Loucy (cell line): Measurements from ENCODE around the gene KDM4B.

Source experiments
- H2AFZ ChIP-seq: fragments of 200-600 bp; sonication (generic); 2 replicates; pipeline ENCODE4 v1.6.0; 2016; ENCODE audit warnings: antibody characterized with exemption, mild to moderate bottlenecking, low read length, moderate library complexity
- H3F3A ChIP-seq: fragments of 200-600 bp; 2 replicates; pipeline ENCODE4 v1.6.0; 2016; ENCODE audit warnings: antibody characterized with exemption, low read depth, mild to moderate bottlenecking
- H3K27me3 ChIP-seq: fragments of 200-600 bp; sonication (generic); 2 replicates; pipeline ENCODE4 v1.6.1; 2014; ENCODE audit warnings: low read length, mild to moderate bottlenecking; ENCODE audit not compliant: insufficient read depth, poor library complexity, severe bottlenecking
- H3K36me3 ChIP-seq: fragments of 200-600 bp; sonication (generic); 2 replicates; pipeline ENCODE4 v1.6.1; 2016; ENCODE audit warnings: low read length; ENCODE audit not compliant: insufficient read depth
- H3K4me1 ChIP-seq: fragments of 200-600 bp; sonication (generic); 2 replicates; pipeline ENCODE4 v1.5.1; 2014; ENCODE audit warnings: low read length, mild to moderate bottlenecking; ENCODE audit not compliant: insufficient read depth, poor library complexity, severe bottlenecking
- H3K4me2 ChIP-seq: fragments of 200-600 bp; sonication (generic); 2 replicates; pipeline ENCODE4 v1.6.0; 2014; ENCODE audit warnings: antibody characterized with exemption, low read length, low read depth, mild to moderate bottlenecking; ENCODE audit not compliant: poor library complexity, severe bottlenecking
- H3K4me3 ChIP-seq: fragments of 200-600 bp; sonication (generic); 2 replicates; pipeline ENCODE4 v1.5.1; 2014; ENCODE audit warnings: low read length, mild to moderate bottlenecking, mixed read lengths; ENCODE audit not compliant: poor library complexity, severe bottlenecking
- H3K79me2 ChIP-seq: fragments of 200-600 bp; sonication (generic); 2 replicates; pipeline ENCODE4 v1.6.1; 2014; ENCODE audit warnings: low read length; ENCODE audit not compliant: insufficient read depth
- H3K9ac ChIP-seq: fragments of 200-600 bp; sonication (generic); 2 replicates; pipeline ENCODE4 v1.6.0; 2014; ENCODE audit warnings: mild to moderate bottlenecking, low read depth, low read length, moderate library complexity; ENCODE audit not compliant: poor library complexity, severe bottlenecking
- H3K9me2 ChIP-seq: fragments of 200-600 bp; sonication (generic); replicated peaks from 2 replicates; pipeline ENCODE4 v1.6.1; 2016; ENCODE audit warnings: low read depth, low read length, mixed read lengths
- H3K9me3 ChIP-seq: fragments of 200-600 bp; sonication (generic); 2 replicates; pipeline ENCODE4 v1.6.1; 2014; ENCODE audit warnings: mild to moderate bottlenecking, antibody characterized with exemption, low read length, low read depth; ENCODE audit not compliant: insufficient read depth
- H4K20me1 ChIP-seq: fragments of 200-600 bp; sonication (generic); 2 replicates; pipeline ENCODE4 v1.6.0; 2014; ENCODE audit warnings: antibody characterized with exemption, low read length, mild to moderate bottlenecking; ENCODE audit not compliant: insufficient read depth, poor library complexity, severe bottlenecking
- EZH2phosphoT487 ChIP-seq: fragments of 200-600 bp; IDR thresholded peaks from 2 replicates; pipeline ENCODE4 v1.6.1; 2018; ENCODE audit warnings: antibody characterized with exemption, mild to moderate bottlenecking, moderate library complexity, borderline replicate concordance
- TF ChIP-seq, protein P1 (sequence below): fragments of 200-600 bp; sonication (generic); conservative IDR thresholded peaks from 2 replicates; pipeline ENCODE4 v1.5.1; 2014; ENCODE audit warnings: mild to moderate bottlenecking, antibody characterized with exemption, low read length

Gene KDM4B

GRCh38 chr19:5138606-5139582 is 170.0 kb downstream of the KDM4B start:
- H3K4me2 ChIP-seq: peak overlapping the region; percentile 76
- peaks cover 63% of the 10 kb centered on the region; the same call in 1 of the 2 replicates for H3K36me3 ChIP-seq
- no peak overlapping the region for H2AFZ ChIP-seq
- H3K4me1 ChIP-seq: peaks cover 54% of the 10 kb centered on the region
- H3K9ac ChIP-seq: peak overlapping the region; percentile 24
- peak overlapping the region; percentile 43 for H3K4me3 ChIP-seq
- no peaks in the 10 kb centered on the region for H3K9me3 ChIP-seq
- no peaks in the 10 kb centered on the region for H3K27me3 ChIP-seq
- H3K9me2 ChIP-seq: no peaks in the 10 kb centered on the region
- no peaks in the 10 kb centered on the region for H4K20me1 ChIP-seq
- TF ChIP-seq EZH2phosphoT487: no peak
- TF ChIP-seq, protein P1, sequence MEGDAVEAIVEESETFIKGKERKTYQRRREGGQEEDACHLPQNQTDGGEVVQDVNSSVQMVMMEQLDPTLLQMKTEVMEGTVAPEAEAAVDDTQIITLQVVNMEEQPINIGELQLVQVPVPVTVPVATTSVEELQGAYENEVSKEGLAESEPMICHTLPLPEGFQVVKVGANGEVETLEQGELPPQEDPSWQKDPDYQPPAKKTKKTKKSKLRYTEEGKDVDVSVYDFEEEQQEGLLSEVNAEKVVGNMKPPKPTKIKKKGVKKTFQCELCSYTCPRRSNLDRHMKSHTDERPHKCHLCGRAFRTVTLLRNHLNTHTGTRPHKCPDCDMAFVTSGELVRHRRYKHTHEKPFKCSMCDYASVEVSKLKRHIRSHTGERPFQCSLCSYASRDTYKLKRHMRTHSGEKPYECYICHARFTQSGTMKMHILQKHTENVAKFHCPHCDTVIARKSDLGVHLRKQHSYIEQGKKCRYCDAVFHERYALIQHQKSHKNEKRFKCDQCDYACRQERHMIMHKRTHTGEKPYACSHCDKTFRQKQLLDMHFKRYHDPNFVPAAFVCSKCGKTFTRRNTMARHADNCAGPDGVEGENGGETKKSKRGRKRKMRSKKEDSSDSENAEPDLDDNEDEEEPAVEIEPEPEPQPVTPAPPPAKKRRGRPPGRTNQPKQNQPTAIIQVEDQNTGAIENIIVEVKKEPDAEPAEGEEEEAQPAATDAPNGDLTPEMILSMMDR: peak; percentile 32
- H3K79me2 ChIP-seq: peaks cover 9% of the 10 kb centered on the region; the same call in 1 of the 2 replicates
- H3F3A ChIP-seq: no peaks in the 10 kb centered on the region

DNA sequence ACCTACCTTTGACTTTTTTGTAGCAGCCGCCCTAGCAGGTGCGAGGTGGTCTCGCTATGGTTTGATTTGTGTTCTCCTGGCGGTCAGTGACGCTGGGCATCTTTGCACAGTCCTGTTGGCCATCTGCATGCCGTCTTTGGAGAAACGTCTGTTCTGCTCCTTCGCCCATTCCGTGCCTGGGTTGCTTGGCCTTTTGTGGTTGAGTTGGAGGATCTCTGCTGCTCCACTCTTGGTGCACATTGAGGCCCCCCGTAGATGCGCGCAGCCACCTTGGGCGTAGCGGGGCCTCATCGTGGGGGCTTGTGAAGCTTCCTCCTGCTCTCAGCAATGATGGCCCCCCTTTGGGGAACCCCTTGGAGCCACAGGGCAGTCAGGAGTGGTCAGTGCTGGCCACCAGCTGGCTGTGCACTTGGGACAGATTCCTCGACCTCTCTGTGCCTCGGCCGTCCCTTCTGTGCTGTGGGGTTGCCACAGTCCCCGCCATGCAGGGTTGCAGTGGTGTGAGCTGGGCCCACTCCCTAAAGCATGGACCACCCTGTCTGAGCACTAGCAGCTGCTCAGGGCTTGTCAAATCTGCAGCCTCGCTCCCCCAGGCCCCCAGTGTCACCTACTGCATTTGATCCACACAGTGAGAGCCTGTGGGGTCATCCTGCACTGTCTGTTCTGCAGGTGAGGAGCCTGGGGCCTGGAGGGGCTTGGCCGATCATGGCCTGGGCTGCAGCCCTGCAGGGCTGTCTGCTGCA is 170.8 kb downstream of the KDM4B start:
- Histone ChIP-seq H3K79me2 (peaks cover 9% of the 10 kb centered on the region; the same call in 1 of the 2 replicates), H3K4me3 (peak overlapping the region; percentile 43), H3K9me3 (no peaks in the 10 kb centered on the region), H3K4me1 (peaks cover 54% of the 10 kb centered on the region), H4K20me1 (no peaks in the 10 kb centered on the region), H2AFZ (no peak overlapping the region), H3K36me3 (peaks cover 59% of the 10 kb centered on the region; the same call in 1 of the 2 replicates), H3K9ac (peak overlapping the region; percentile 9), H3K27me3 (no peaks in the 10 kb centered on the region), H3K4me2 (peak overlapping the region; percentile 76), H3K9me2 (no peaks in the 10 kb centered on the region), H3F3A (no peaks in the 10 kb centered on the region)
- TF ChIP-seq EZH2phosphoT487: no peak
- TF ChIP-seq, protein P1: 0 out of 2 replicates have a peak, but pooled peaks have one; percentile 4

GRCh38 chr19:5141129-5141849 is 172.4 kb downstream of the KDM4B start:
- H3K9me2 ChIP-seq: no peaks in the 10 kb centered on the region
- no peak overlapping the region for H2AFZ ChIP-seq
- no peaks in the 10 kb centered on the region for H3K9me3 ChIP-seq
- TF ChIP-seq, protein P1: no peak
- no peak for TF ChIP-seq EZH2phosphoT487
- no peaks in the 10 kb centered on the region for H3K27me3 ChIP-seq
- peaks cover 57% of the 10 kb centered on the region; the same call in 1 of the 2 replicates for H3K36me3 ChIP-seq
- no peak overlapping the region for H3K9ac ChIP-seq
- H3K4me1 ChIP-seq: peaks cover 54% of the 10 kb centered on the region
- no peak overlapping the region for H3K4me2 ChIP-seq
- H3K79me2 ChIP-seq: peaks cover 9% of the 10 kb centered on the region; the same call in 1 of the 2 replicates
- H3F3A ChIP-seq: no peaks in the 10 kb centered on the region
- H4K20me1 ChIP-seq: no peaks in the 10 kb centered on the region
- H3K4me3 ChIP-seq: no peak overlapping the region
